ENCODE measurements around the gene CEP104. TPM values are rescaled to one million over a fixed set of nuclear protein-coding genes. Genes with fewer than 3 reads are reported as not detected.

Gene CEP104
- total RNA-seq, 5 donors from 2014 or later (not counting 1 experiment from before 2014, with no cell fraction given), result 39.9 to 64.7 (median 58.5) TPM

DNA sequence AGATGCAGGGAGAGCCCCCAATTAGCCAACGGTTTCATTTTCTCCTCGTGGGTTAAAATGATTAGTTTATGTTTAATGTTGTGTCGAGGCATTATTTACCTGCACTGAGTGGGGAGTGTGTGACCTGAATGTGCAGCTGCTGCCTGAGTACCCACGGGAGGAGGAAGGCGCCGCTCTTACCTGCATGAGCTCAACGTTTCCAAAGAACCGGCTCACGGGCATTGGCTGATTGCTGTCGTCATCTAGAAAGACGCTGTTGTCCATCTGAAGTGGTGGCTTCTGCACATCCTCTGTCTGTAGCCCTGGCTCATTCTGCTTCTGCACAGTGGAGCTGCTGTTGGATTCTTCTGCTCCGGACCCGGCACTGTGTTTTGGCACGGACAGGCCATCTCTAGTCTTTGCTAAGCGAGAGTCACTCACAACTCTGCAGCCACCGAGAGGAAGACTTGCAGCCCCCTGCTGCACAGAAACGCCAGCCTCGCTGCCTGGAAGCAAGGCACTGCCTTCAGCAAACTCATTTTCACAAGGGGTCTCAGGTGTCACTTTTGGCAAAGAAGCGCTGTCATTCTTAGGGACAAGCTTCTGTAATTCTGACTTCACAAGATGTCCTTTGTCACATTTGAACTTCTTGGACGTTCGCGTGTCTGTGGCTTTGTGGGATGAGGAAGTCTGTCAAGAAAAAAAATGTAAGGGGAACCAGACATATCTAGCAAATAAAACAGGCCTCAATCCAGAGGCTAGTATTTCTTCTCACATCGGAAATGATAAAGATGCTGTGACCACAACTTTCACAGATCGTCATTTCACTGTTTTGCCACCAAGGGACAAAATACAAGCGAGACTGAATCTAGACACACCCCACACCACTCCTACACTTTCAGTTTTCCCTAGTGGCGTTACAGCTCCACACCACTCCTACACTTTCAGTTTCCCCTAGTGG lies 33.6 kb upstream of the CEP104 start:
- peaks cover 0 to 33% of the 10 kb centered on the region in 2 experiments for H3K4me1 ChIP-seq (ENCODE audit: control insufficient read depth in 1 of 2, extremely low read depth in 1 of 2, insufficient read depth in 2 of 2, low read length in 2 of 2)
- POLR2A ChIA-PET, result interaction anchor here in 1 of 2 donors (0.5 kb wide), 1 partner anchor 18 kb away, joined by 4 read pairs; no protein-coding TSS in a partner anchor
- peaks cover 34% of the 10 kb centered on the region for H3K36me3 Mint-ChIP-seq
- WGBS (ENCODE audit: insufficient coverage), result 53% methylated on average over 20 of the region's 26 CpGs
- CTCF ChIA-PET, result interaction anchor here in 1 of 2 donors (0.7 to 1.5 kb wide), 3 partner anchors 9 to 43 kb away, joined by 3 read pairs; partner anchors contain the start of genes C1orf174, CEP104 and DFFB
- peaks cover 0 to 27% (median 20%) of the 10 kb centered on the region in 3 donors for H3K4me1 Mint-ChIP-seq
- no peaks in the 10 kb centered on the region for H3K9me3 ChIP-seq
- ATAC-seq (replicated peaks in 1 of 4), result peak in 2 of 4 experiments; percentile 38 to 81
- peak overlapping the region; percentile 45 for H3K27ac ChIP-seq (ENCODE audit: low read length)
- no peak overlapping the region for H3K4me3 ChIP-seq (ENCODE audit: control insufficient read depth in 1 of 2, extremely low read depth in 1 of 2, low read length in 1 of 2)
- no peaks in the 10 kb centered on the region for H3K27me3 ChIP-seq (replicated peaks in 1 of 2; ENCODE audit: control insufficient read depth in 2 of 2, extremely low read depth in 1 of 2, insufficient read depth in 2 of 2, low read length in 1 of 2)
- peak in 5 of 35 experiments; percentile 10 to 71 (median 17) for DNase-seq
- H3K9me3 Mint-ChIP-seq, result no peaks in the 10 kb centered on the region
- H3K4me3 Mint-ChIP-seq, result peak overlapping the region; percentile 39 to 67 (median 67)
- H3K36me3 ChIP-seq (ENCODE audit: control insufficient read depth in 2 of 2, extremely low read depth in 1 of 2, insufficient read depth in 1 of 2, low read length in 1 of 2), result peaks cover 3 to 62% of the 10 kb centered on the region in 2 donors
- H3K27me3 Mint-ChIP-seq, result no peaks in the 10 kb centered on the region
- peak overlapping the region; percentile 81 to 83 for H3K27ac Mint-ChIP-seq

DNA sequence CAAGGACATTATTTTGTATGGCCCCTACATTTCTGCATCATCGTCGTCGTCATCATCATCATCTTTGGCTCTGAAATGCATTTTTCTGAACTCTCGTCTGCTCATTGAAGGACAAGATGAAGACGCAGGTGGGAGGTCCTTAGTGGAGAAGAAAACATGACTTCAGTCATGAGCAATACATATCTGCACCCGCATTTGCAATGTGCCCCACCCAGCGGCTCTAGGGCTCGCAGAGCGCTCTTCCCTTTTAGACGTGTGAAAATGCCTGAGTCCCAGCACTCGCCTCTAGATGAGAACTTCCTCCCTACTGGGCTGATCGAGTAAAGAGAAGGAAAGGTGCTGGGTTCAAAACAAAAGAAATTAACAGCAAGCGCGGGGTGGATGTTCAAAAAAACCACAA lies 32.9 kb upstream of the CEP104 start:
- H3K4me3 Mint-ChIP-seq, result peak overlapping the region; percentile 39 to 67 (median 67)
- H3K9me3 Mint-ChIP-seq, result no peaks in the 10 kb centered on the region
- peak overlapping the region; percentile 81 to 83 for H3K27ac Mint-ChIP-seq
- H3K4me3 ChIP-seq (ENCODE audit: control insufficient read depth in 1 of 2, extremely low read depth in 1 of 2, low read length in 1 of 2), result no peak overlapping the region
- H3K36me3 Mint-ChIP-seq, result peaks cover 32% of the 10 kb centered on the region
- ChIA-PET POLR2A (interaction anchor here in 1 of 2 donors (0.5 kb wide), 1 partner anchor 17 kb away, joined by 4 read pairs; no protein-coding TSS in a partner anchor), CTCF (interaction anchor here in 1 of 2 donors (1.4 to 1.5 kb wide), 2 partner anchors 10 to 33 kb away, joined by 3 read pairs; partner anchors contain the start of genes C1orf174, CEP104 and DFFB)
- no peaks in the 10 kb centered on the region for H3K27me3 Mint-ChIP-seq
- 84% methylated on average over 5 of the region's 14 CpGs for WGBS (ENCODE audit: insufficient coverage)
- H3K9me3 ChIP-seq, result no peaks in the 10 kb centered on the region
- peak in 14 of 35 experiments; percentile 11 to 61 (median 27) for DNase-seq
- ATAC-seq (replicated peaks in 1 of 4), result peak in 3 of 4 experiments; percentile 51 to 80 (median 63)
- peaks cover 0 to 33% of the 10 kb centered on the region in 2 experiments for H3K4me1 ChIP-seq (ENCODE audit: control insufficient read depth in 1 of 2, extremely low read depth in 1 of 2, insufficient read depth in 2 of 2, low read length in 2 of 2)
- H3K4me1 Mint-ChIP-seq, result peaks cover 0 to 27% (median 20%) of the 10 kb centered on the region in 3 donors
- H3K27ac ChIP-seq (ENCODE audit: low read length), result peak overlapping the region; percentile 45
- H3K36me3 ChIP-seq (ENCODE audit: control insufficient read depth in 2 of 2, extremely low read depth in 1 of 2, insufficient read depth in 1 of 2, low read length in 1 of 2), result peaks cover 3 to 60% of the 10 kb centered on the region in 2 donors
- no peaks in the 10 kb centered on the region for H3K27me3 ChIP-seq (replicated peaks in 1 of 2; ENCODE audit: control insufficient read depth in 2 of 2, extremely low read depth in 1 of 2, insufficient read depth in 2 of 2, low read length in 1 of 2)

DNA sequence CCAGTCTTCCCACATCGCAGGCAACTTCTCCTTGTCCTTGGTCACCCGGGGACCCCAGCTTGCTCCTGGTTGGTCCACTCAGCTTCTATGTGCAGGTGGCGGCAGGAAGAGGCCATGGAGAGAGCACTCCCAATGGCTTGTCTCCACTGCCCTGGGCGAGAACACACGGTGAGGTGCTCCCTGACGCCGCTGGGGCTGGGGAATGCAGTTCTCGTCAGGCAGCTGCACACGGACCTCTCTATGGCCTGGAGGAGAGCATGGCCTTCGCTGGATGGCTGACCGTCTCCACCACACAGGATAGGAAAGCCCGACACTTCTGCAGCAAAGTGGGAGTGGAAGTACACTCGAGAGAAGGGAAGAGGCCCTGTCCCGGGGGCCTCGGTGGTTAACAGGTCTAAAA lies 31.3 kb upstream of the CEP104 start:
- Mint-ChIP-seq H3K4me3 (no peak overlapping the region), H3K9me3 (no peaks in the 10 kb centered on the region), H3K36me3 (peaks cover 42% of the 10 kb centered on the region), H3K27me3 (no peaks in the 10 kb centered on the region), H3K4me1 (peaks cover 0 to 30% (median 21%) of the 10 kb centered on the region in 3 donors), H3K27ac (no peak overlapping the region)
- Histone ChIP-seq H3K36me3 (ENCODE audit: control insufficient read depth in 2 of 2, extremely low read depth in 1 of 2, insufficient read depth in 1 of 2, low read length in 1 of 2) (peaks cover 9 to 69% of the 10 kb centered on the region in 2 donors), H3K9me3 (no peaks in the 10 kb centered on the region), H3K27me3 (replicated peaks in 1 of 2; ENCODE audit: control insufficient read depth in 2 of 2, extremely low read depth in 1 of 2, insufficient read depth in 2 of 2, low read length in 1 of 2) (no peaks in the 10 kb centered on the region), H3K4me1 (ENCODE audit: control insufficient read depth in 1 of 2, extremely low read depth in 1 of 2, insufficient read depth in 2 of 2, low read length in 2 of 2) (peaks cover 0 to 38% of the 10 kb centered on the region in 2 experiments), H3K4me3 (ENCODE audit: control insufficient read depth in 1 of 2, extremely low read depth in 1 of 2, low read length in 1 of 2) (no peak overlapping the region), H3K27ac (ENCODE audit: low read length) (no peak overlapping the region)
- ChIA-PET CTCF (no interaction called here), POLR2A (no interaction called here)
- WGBS (ENCODE audit: insufficient coverage), result 92% methylated on average over 15 of the region's 15 CpGs
- DNase-seq (no peak), ATAC-seq (replicated peaks in 1 of 4) (no peak)

DNA sequence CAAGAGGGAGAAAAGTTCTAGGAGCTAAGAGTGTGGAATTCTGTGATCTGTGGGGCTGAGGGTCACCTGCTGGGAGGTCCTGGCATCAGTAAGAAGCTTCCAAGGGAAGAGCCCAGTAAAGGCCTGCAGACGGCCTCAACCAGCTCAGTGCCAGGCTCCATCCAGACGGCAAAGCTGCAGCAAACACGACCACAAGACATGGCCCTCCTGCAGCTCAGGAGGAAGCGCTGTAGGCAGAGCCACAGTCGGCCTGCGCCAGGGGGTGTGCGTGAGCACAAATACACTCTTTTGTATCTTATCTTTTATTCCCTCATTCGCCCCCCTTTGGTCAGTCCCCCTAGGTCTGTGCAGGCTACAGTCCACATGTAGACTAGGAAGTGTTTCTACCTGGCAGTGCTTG lies 29.7 kb upstream of the CEP104 start:
- 94% methylated on average over 4 of the region's 8 CpGs for WGBS (ENCODE audit: insufficient coverage)
- H3K9me3 ChIP-seq, result no peaks in the 10 kb centered on the region
- POLR2A ChIA-PET, result no interaction called here
- H3K27ac Mint-ChIP-seq, result peak overlapping the region in 1 of 2 donors; percentile 33
- CTCF ChIA-PET, result no interaction called here
- DNase-seq, result no peak
- no peaks in the 10 kb centered on the region for H3K9me3 Mint-ChIP-seq
- H3K27ac ChIP-seq (ENCODE audit: low read length), result no peak overlapping the region
- no peak overlapping the region for H3K4me3 ChIP-seq (ENCODE audit: control insufficient read depth in 1 of 2, extremely low read depth in 1 of 2, low read length in 1 of 2)
- no peaks in the 10 kb centered on the region for H3K27me3 ChIP-seq (replicated peaks in 1 of 2; ENCODE audit: control insufficient read depth in 2 of 2, extremely low read depth in 1 of 2, insufficient read depth in 2 of 2, low read length in 1 of 2)
- H3K4me3 Mint-ChIP-seq, result no peak overlapping the region
- peaks cover 9 to 66% of the 10 kb centered on the region in 2 donors for H3K36me3 ChIP-seq (ENCODE audit: control insufficient read depth in 2 of 2, extremely low read depth in 1 of 2, insufficient read depth in 1 of 2, low read length in 1 of 2)
- H3K4me1 ChIP-seq (ENCODE audit: control insufficient read depth in 1 of 2, extremely low read depth in 1 of 2, insufficient read depth in 2 of 2, low read length in 2 of 2), result peaks cover 0 to 44% of the 10 kb centered on the region in 2 experiments
- peaks cover 0 to 27% (median 16%) of the 10 kb centered on the region in 3 donors for H3K4me1 Mint-ChIP-seq
- no peaks in the 10 kb centered on the region for H3K27me3 Mint-ChIP-seq
- ATAC-seq (replicated peaks in 1 of 4), result no peak
- H3K36me3 Mint-ChIP-seq, result peaks cover 42% of the 10 kb centered on the region

DNA sequence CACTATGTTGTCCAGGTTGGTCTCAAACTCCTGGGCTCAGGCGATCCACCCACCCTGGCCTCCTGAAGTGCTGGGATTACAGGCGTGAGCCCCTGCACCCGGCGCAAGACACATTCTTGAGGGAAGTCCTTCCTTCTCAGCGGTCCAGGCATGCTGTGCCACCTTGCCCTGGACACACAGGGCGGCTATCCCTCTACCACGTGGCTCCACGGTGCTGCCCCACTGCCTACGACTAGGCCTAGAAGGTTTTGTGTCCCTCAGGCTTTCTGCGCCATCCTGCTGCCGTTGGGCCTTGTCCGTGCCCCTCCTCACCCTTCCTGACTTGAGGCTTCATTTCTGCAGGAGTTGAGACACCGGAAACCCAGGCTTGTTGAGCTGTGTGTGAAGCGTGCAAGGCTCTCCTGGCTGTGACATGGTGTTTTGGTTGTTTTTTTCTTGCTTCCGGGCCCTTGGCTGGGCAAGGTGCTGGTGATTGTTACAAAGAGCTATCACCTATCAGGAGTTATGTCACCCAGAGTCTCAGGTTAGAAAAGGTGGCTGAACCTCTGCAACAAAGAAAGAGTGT lies 29.2 kb upstream of the CEP104 start:
- H3K36me3 ChIP-seq (ENCODE audit: control insufficient read depth in 2 of 2, extremely low read depth in 1 of 2, insufficient read depth in 1 of 2, low read length in 1 of 2), result peaks cover 9 to 61% of the 10 kb centered on the region in 2 donors
- H3K27me3 Mint-ChIP-seq, result no peaks in the 10 kb centered on the region
- no peaks in the 10 kb centered on the region for H3K9me3 ChIP-seq
- H3K4me1 ChIP-seq (ENCODE audit: control insufficient read depth in 1 of 2, extremely low read depth in 1 of 2, insufficient read depth in 2 of 2, low read length in 2 of 2), result peaks cover 0 to 39% of the 10 kb centered on the region in 2 experiments
- peak overlapping the region in 1 of 2 donors; percentile 33 for H3K27ac Mint-ChIP-seq
- CTCF ChIA-PET, result no interaction called here
- H3K9me3 Mint-ChIP-seq, result no peaks in the 10 kb centered on the region
- H3K27me3 ChIP-seq (replicated peaks in 1 of 2; ENCODE audit: control insufficient read depth in 2 of 2, extremely low read depth in 1 of 2, insufficient read depth in 2 of 2, low read length in 1 of 2), result no peaks in the 10 kb centered on the region
- H3K27ac ChIP-seq (ENCODE audit: low read length), result no peak overlapping the region
- no peak overlapping the region for H3K4me3 Mint-ChIP-seq
- WGBS (ENCODE audit: insufficient coverage), result 92% methylated on average over 14 of the region's 15 CpGs
- DNase-seq (no peak), ATAC-seq (replicated peaks in 1 of 4) (no peak)
- POLR2A ChIA-PET, result no interaction called here
- H3K4me3 ChIP-seq (ENCODE audit: control insufficient read depth in 1 of 2, extremely low read depth in 1 of 2, low read length in 1 of 2), result no peak overlapping the region
- H3K36me3 Mint-ChIP-seq, result peaks cover 42% of the 10 kb centered on the region
- H3K4me1 Mint-ChIP-seq, result peaks cover 4 to 27% (median 16%) of the 10 kb centered on the region in 3 donors

DNA sequence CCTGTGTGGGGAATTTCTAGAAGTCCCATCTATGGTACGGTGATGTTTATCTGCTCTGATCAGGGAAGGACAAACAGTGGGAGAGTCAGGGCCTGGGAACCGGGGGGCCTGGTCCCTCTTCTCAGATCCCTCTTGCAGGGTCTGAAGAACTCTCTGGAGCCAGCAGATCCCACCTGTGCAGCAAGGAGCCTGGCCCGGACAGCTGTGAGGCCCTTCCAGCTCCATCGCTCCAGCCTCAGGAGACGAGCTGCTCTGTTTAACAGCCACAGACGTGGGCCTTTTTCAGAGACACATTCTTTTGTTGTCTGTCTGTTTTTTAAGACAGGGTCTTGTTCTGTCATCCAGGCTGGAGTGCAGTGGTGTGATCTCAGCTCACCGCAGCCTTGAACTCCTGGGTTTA lies 28.6 kb upstream of the CEP104 start:
- 100% methylated on average over 5 of the region's 7 CpGs for WGBS (ENCODE audit: insufficient coverage)
- POLR2A ChIA-PET, result no interaction called here

More for the DNA sequence above, 28.6 kb upstream of the CEP104 start:
- Histone ChIP-seq H3K36me3 (ENCODE audit: control insufficient read depth in 2 of 2, extremely low read depth in 1 of 2, insufficient read depth in 1 of 2, low read length in 1 of 2) (peaks cover 9 to 56% of the 10 kb centered on the region in 2 donors), H3K27ac (ENCODE audit: low read length) (no peak overlapping the region), H3K4me1 (ENCODE audit: control insufficient read depth in 1 of 2, extremely low read depth in 1 of 2, insufficient read depth in 2 of 2, low read length in 2 of 2) (peaks cover 0 to 36% of the 10 kb centered on the region in 2 experiments), H3K9me3 (no peaks in the 10 kb centered on the region), H3K27me3 (replicated peaks in 1 of 2; ENCODE audit: control insufficient read depth in 2 of 2, extremely low read depth in 1 of 2, insufficient read depth in 2 of 2, low read length in 1 of 2) (no peaks in the 10 kb centered on the region), H3K4me3 (ENCODE audit: control insufficient read depth in 1 of 2, extremely low read depth in 1 of 2, low read length in 1 of 2) (no peak overlapping the region)
- Mint-ChIP-seq H3K9me3 (no peaks in the 10 kb centered on the region), H3K4me3 (no peak overlapping the region), H3K27ac (no peak overlapping the region), H3K36me3 (peaks cover 38% of the 10 kb centered on the region), H3K4me1 (peaks cover 9 to 22% (median 12%) of the 10 kb centered on the region in 3 donors), H3K27me3 (no peaks in the 10 kb centered on the region)
- ATAC-seq (replicated peaks in 1 of 4) (no peak), DNase-seq (no peak)
- CTCF ChIA-PET, result no interaction called here

Measured in T-cell (primary cell).